HFFc6 (cell line): ENCODE measurements around the gene NXT1. TPM values are rescaled to one million over a fixed set of nuclear protein-coding genes. Genes with fewer than 3 reads are reported as not detected.

Experiments used
- DNase-seq: peaks from one replicate; pipeline ENCODE4 v3.0.0-alpha.2; 2018
- H3K27ac Mint-ChIP-seq: 2 replicates; pipeline ENCODE4 v1.8.0; 2020; ENCODE audit warnings: mild to moderate bottlenecking, mixed read lengths
- H3K27me3 Mint-ChIP-seq: 2 replicates; pipeline ENCODE4 v1.8.0; 2021; ENCODE audit warnings: mild to moderate bottlenecking, moderate library complexity, mixed read lengths; ENCODE audit not compliant: insufficient read depth
- H3K36me3 Mint-ChIP-seq: 2 replicates; pipeline ENCODE4 v1.8.0; 2021; ENCODE audit warnings: low read depth, mixed read lengths
- H3K4me1 Mint-ChIP-seq: 2 replicates; pipeline ENCODE4 v1.8.0; 2020; ENCODE audit warnings: low read depth, mixed read lengths
- H3K4me3 Mint-ChIP-seq: 2 replicates; pipeline ENCODE4 v1.8.0; 2020; ENCODE audit warnings: mild to moderate bottlenecking, moderate library complexity, mixed read lengths
- H3K9me3 Mint-ChIP-seq: 2 replicates; pipeline ENCODE4 v1.8.0; 2020; ENCODE audit warnings: mild to moderate bottlenecking, mixed read lengths
- CTCF ChIP-seq: fragments of 200-600 bp; sonication (generic); IDR thresholded peaks from 2 replicates; pipeline ENCODE4 v1.5.0; 2021; ENCODE audit warnings: antibody characterized with exemption, mild to moderate bottlenecking
- total RNA-seq, 6 experiments: library from RNA; stranded (reverse); fragmentation: NEBNext Ultra II Directional; extraction: Animal tissue kit (Norgen Biotek cat#: 25700); gene quantifications; 2 replicates in 1 of 6; 3 replicates in 5 of 6; pipeline ENCODE4 v1.2.3, GENCODE V29; 2021

Gene NXT1
- total RNA-seq, 6 experiments from 2014 or later = 14.6 to 19.1 (median 15.9) TPM

DNA sequence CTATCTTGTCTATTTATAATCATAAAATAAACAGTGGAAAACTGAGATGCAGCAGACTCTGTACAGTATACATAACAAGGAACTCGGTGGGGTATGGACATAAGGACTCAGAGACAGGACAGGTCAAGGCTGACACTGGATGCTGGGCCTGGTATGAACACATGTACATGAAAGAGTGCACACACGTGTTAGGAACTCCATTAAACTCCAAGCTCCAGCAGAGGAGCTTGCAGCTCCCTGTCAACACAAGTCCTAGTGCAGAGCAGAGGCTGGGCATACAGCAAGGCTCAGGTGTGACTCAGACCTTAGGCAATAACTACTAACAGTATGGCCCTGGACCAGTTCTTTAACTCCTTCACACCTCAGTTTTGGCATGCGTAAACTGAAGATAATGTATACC, 53.6 kb downstream of the NXT1 start:
- no peak for DNase-seq
- Mint-ChIP-seq H3K9me3 (no peaks in the 10 kb centered on the region), H3K27me3 (no peaks in the 10 kb centered on the region; the same call in 1 of the 2 replicates), H3K27ac (no peak overlapping the region), H3K4me3 (no peak overlapping the region), H3K36me3 (peaks cover 16% of the 10 kb centered on the region), H3K4me1 (peaks cover 43% of the 10 kb centered on the region)
- no peak for TF ChIP-seq CTCF

Other genes with a start within 250 kb of the NXT1 start
- gene GZF1, start 11.4 kb downstream of the NXT1 start, total RNA-seq = 10 to 100 TPM; 10.5 to 15.9 (median 13.6) TPM
- gene NAPB, start 70.7 kb downstream of the NXT1 start, total RNA-seq = 1 to 10 TPM; 4.1 to 5.9 (median 5.0) TPM
- not detected for gene CSTL1, start 88.9 kb downstream of the NXT1 start, total RNA-seq
- not detected for gene CST11, start 102.1 kb downstream of the NXT1 start, total RNA-seq
- gene CST8, start 140.3 kb downstream of the NXT1 start, total RNA-seq = not detected
- gene CST9L, start 217.7 kb downstream of the NXT1 start, total RNA-seq = not detected